GM23248 (cell line): ENCODE measurements around the gene PHKA2. TPM values are rescaled to one million over a fixed set of nuclear protein-coding genes. Genes with fewer than 3 reads are reported as not detected.

Experiments
- DNase-seq: peaks from one replicate; pipeline ENCODE4 v3.0.0-alpha.2; 2015
- H2AFZ ChIP-seq: fragments of 200-600 bp; sonication (generic); 2 replicates; pipeline ENCODE4 v1.6.1; 2016; ENCODE audit warnings: antibody characterized with exemption
- H3F3A ChIP-seq: fragments of 200-600 bp; sonication (generic); 2 replicates; pipeline ENCODE4 v1.6.1; 2016; ENCODE audit warnings: mild to moderate bottlenecking, antibody characterized with exemption, mixed run types; ENCODE audit not compliant: insufficient read depth
- H3K27ac ChIP-seq: fragments of 200-600 bp; sonication (generic); 2 replicates; pipeline ENCODE4 v1.5.1; 2016; ENCODE audit warnings: mild to moderate bottlenecking
- H3K27me3 ChIP-seq: fragments of 200-600 bp; sonication (generic); replicated peaks from 2 replicates; pipeline ENCODE4 v1.6.1; 2016; ENCODE audit warnings: mild to moderate bottlenecking; ENCODE audit not compliant: insufficient read depth
- H3K36me3 ChIP-seq: fragments of 200-600 bp; sonication (generic); 2 replicates; pipeline ENCODE4 v1.6.1; 2016; ENCODE audit warnings: low read depth, mild to moderate bottlenecking
- H3K4me1 ChIP-seq: fragments of 200-600 bp; sonication (generic); 2 replicates; pipeline ENCODE4 v1.6.1; 2016; ENCODE audit warnings: mild to moderate bottlenecking; ENCODE audit not compliant: insufficient read depth
- H3K4me2 ChIP-seq: fragments of 200-600 bp; sonication (generic); one replicate; pipeline ENCODE4 v1.6.1; 2016; ENCODE audit warnings: mild to moderate bottlenecking; ENCODE audit not compliant: unreplicated experiment
- H3K4me3 ChIP-seq: fragments of 200-600 bp; sonication (generic); 2 replicates; pipeline ENCODE4 v1.5.1; 2016; ENCODE audit warnings: mild to moderate bottlenecking
- H3K79me2 ChIP-seq: fragments of 200-600 bp; sonication (generic); 2 replicates; pipeline ENCODE4 v1.6.1; 2016; ENCODE audit warnings: mild to moderate bottlenecking; ENCODE audit not compliant: insufficient read depth
- H3K9ac ChIP-seq: fragments of 200-600 bp; sonication (generic); 2 replicates; pipeline ENCODE4 v1.6.1; 2016; ENCODE audit warnings: mild to moderate bottlenecking
- H3K9me2 ChIP-seq: fragments of 200-600 bp; sonication (generic); 2 replicates; pipeline ENCODE4 v1.6.1; 2016; ENCODE audit warnings: mixed run types, mild to moderate bottlenecking, moderate library complexity; ENCODE audit not compliant: insufficient read depth
- H3K9me3 ChIP-seq: fragments of 200-600 bp; sonication (generic); one replicate; pipeline ENCODE4 v1.6.1; 2017; ENCODE audit warnings: low read depth
- H4K20me1 ChIP-seq: fragments of 200-600 bp; sonication (generic); 2 replicates; pipeline ENCODE4 v1.6.0; 2016; ENCODE audit not compliant: insufficient read depth
- EZH2 ChIP-seq: fragments of 200-600 bp; sonication (generic); IDR thresholded peaks from 2 replicates; pipeline ENCODE4 v1.6.1; 2018; ENCODE audit warnings: antibody characterized with exemption, mild to moderate bottlenecking; ENCODE audit not compliant: insufficient read depth, poor library complexity, severe bottlenecking
- EZH2phosphoT487 ChIP-seq: fragments of 200-600 bp; sonication (generic); IDR thresholded peaks from 2 replicates; pipeline ENCODE4 v1.6.1; 2018; ENCODE audit warnings: antibody characterized with exemption, moderate library complexity, mild to moderate bottlenecking, low read depth; ENCODE audit not compliant: insufficient read depth
- WGBS, 2 experiments: methylation state at CpG; one replicate each; pipeline ENCODE4 v1.1.6; 2015 to 2017; ENCODE audit warnings: low lambda C conversion rate in 2 of 2, low coverage in 1 of 2; ENCODE audit errors: missing lambda C conversion rate in 2 of 2; 5-methylcytosine and 5-hydroxymethylcytosine counted together
- in situ Hi-C: fragments of 300-500 bp; cut with MboI; formaldehyde crosslinking; loops from 2 replicates; pipeline ENCODE4 v1.15.0; 2020
- polyA plus RNA-seq: library from polyadenylated mRNA; unstranded; fragments of >200 nt; fragmentation: Nextera tagmentation; extraction: Ambion mirVana; gene quantifications from 2 replicates; pipeline ENCODE4 v1.2.1, GENCODE V29; 2016
- total RNA-seq: library from RNA; depleted of rRNA; stranded (reverse); fragments of >200 nt; shearing (Covaris generic); gene quantifications from 2 replicates; pipeline ENCODE4 v1.2.3, GENCODE V29; 2014

Gene PHKA2
- total and polyA plus RNA-seq, 2 experiments from 2014 or later: 6.8 to 9.9 TPM

DNA sequence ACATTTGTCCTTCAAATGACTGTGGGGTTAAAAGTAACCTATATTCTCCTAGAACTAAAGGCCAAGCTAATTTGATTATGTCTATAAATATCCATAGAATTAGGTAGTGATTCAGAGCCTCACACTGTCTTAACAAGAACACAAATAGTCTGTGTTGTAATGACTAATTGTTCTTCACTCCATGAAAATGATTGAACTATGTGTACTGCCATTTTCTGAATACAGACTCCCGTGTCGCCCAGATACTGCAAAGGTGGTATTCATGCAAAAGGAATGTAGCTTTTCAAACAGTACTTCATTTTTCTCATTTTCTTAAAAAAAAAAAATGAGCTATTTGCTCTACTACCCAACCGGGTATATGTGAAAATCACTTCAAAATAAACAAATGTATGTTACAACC, 11.3 kb upstream of the PHKA2 start:
- Histone ChIP-seq H3K27ac (peak overlapping the region; percentile 97), H3K27me3 (no peaks in the 10 kb centered on the region), H3K4me1 (peaks cover 35% of the 10 kb centered on the region), H3K9ac (peak overlapping the region; percentile 80), H3K4me3 (peak overlapping the region; percentile 63), H3F3A (peaks cover 21% of the 10 kb centered on the region), H4K20me1 (no peaks in the 10 kb centered on the region), H2AFZ (peak overlapping the region; percentile 54; the same call in 1 of the 2 replicates), H3K9me3 (no peaks in the 10 kb centered on the region), H3K36me3 (no peaks in the 10 kb centered on the region), H3K4me2 (peak overlapping the region; percentile 94), H3K79me2 (no peaks in the 10 kb centered on the region), H3K9me2 (no peaks in the 10 kb centered on the region)
- WGBS, 2 experiments: 2 to 4% methylated on average over 3 of the region's 3 CpGs
- in situ Hi-C loops: no loop called here
- peak; percentile 72 for DNase-seq
- TF ChIP-seq EZH2: no peak

DNA sequence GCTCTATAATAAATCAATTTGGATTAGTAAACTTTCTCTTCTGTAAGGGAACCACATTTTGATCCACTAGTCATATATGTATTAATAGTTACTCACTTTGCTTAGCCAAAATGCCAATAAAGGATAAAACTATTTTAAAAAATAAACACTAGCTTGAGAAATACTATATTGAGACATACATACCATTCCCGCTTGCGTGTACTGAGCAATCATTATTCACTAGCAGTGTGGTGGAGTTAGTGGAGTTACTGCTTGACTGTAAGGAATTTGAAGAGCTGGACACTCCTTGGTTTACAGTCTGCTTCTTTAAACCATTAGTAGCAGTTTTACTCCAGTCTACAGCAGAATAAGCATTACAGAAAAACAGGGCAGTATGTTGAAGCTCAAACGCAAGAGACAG, 10.8 kb upstream of the PHKA2 start:
- in situ Hi-C loops: no loop called here
- H3F3A ChIP-seq: peaks cover 21% of the 10 kb centered on the region
- no peaks in the 10 kb centered on the region for H3K27me3 ChIP-seq
- H3K9me2 ChIP-seq: no peaks in the 10 kb centered on the region
- H3K36me3 ChIP-seq: no peaks in the 10 kb centered on the region
- peak overlapping the region; percentile 80 for H3K9ac ChIP-seq
- peak overlapping the region; percentile 54; the same call in 1 of the 2 replicates for H2AFZ ChIP-seq
- H3K79me2 ChIP-seq: no peaks in the 10 kb centered on the region
- peak overlapping the region; percentile 97 for H3K27ac ChIP-seq
- no peaks in the 10 kb centered on the region for H4K20me1 ChIP-seq
- peak overlapping the region; percentile 63 for H3K4me3 ChIP-seq
- peak overlapping the region; percentile 94 for H3K4me2 ChIP-seq
- peak; percentile 86 for DNase-seq
- peaks cover 35% of the 10 kb centered on the region for H3K4me1 ChIP-seq
- WGBS, 2 experiments: 0 to 4% methylated on average over 3 of the region's 3 CpGs
- no peaks in the 10 kb centered on the region for H3K9me3 ChIP-seq
- TF ChIP-seq EZH2 (no peak), EZH2phosphoT487 (no peak)

DNA sequence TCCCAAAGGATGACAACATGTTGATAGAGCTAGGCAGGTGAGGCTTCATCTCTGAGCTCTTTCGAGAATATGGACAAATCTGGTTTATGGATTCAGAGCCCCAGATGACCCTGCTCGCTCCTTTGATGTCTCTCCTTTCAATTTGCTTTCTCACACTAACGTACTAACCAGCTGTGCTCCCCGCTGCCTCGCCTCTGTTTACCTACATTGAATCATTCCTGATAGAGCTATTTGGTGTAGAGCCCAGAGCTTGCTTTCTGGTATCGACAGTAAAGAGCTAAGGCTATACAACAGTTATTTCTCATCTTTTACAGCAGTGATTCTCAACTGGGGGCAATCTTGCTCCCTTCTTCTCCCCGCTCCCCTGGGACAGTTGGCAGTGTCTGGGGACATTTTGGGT, 8.9 kb upstream of the PHKA2 start:
- Histone ChIP-seq H3K79me2 (no peaks in the 10 kb centered on the region), H3K9me2 (no peaks in the 10 kb centered on the region), H3K4me3 (no peak overlapping the region), H3K9me3 (no peaks in the 10 kb centered on the region), H3K9ac (no peak overlapping the region), H4K20me1 (no peaks in the 10 kb centered on the region), H3K4me1 (peaks cover 33% of the 10 kb centered on the region), H2AFZ (no peak overlapping the region), H3K4me2 (no peak overlapping the region), H3K27me3 (no peaks in the 10 kb centered on the region), H3K36me3 (no peaks in the 10 kb centered on the region), H3F3A (peaks cover 21% of the 10 kb centered on the region), H3K27ac (no peak overlapping the region)
- no peak for DNase-seq
- WGBS, 2 experiments: 98 to 99% methylated on average over 7 of the region's 7 CpGs
- no peak for TF ChIP-seq EZH2
- no peak for TF ChIP-seq EZH2phosphoT487
- in situ Hi-C loops: no loop called here

DNA sequence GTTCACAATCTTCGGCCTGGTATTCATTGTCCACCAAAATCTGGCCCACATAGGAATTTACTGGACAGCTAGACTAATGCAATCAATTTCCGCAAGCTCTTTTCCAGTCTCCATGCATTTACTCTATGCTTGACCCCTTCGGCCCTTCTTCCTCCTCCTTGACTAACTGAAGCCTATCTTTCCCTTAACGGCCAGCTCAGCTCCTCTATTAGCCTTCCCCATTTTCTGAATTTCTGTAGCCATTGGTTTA, 1.2 kb upstream of the PHKA2 start:
- DNase-seq: no peak
- Histone ChIP-seq H3K27me3 (no peaks in the 10 kb centered on the region), H3K9me2 (no peaks in the 10 kb centered on the region), H3K4me3 (peak overlapping the region; percentile 85), H3K9me3 (no peaks in the 10 kb centered on the region), H3K9ac (peak overlapping the region; percentile 92), H3K79me2 (peaks cover 29% of the 10 kb centered on the region; the same call in 1 of the 2 replicates), H3K4me2 (peak overlapping the region; percentile 90), H3K4me1 (no peaks in the 10 kb centered on the region), H3K27ac (peak overlapping the region; percentile 85), H3K36me3 (no peaks in the 10 kb centered on the region), H3F3A (no peaks in the 10 kb centered on the region), H4K20me1 (no peaks in the 10 kb centered on the region), H2AFZ (peak overlapping the region; percentile 84)
- WGBS, 2 experiments: 0 to 7% methylated on average over 4 of the region's 4 CpGs
- no peak for TF ChIP-seq EZH2
- no peak for TF ChIP-seq EZH2phosphoT487
- in situ Hi-C loops: no loop called here
